ENCODE measurements around the gene KHNYN.

DNA sequence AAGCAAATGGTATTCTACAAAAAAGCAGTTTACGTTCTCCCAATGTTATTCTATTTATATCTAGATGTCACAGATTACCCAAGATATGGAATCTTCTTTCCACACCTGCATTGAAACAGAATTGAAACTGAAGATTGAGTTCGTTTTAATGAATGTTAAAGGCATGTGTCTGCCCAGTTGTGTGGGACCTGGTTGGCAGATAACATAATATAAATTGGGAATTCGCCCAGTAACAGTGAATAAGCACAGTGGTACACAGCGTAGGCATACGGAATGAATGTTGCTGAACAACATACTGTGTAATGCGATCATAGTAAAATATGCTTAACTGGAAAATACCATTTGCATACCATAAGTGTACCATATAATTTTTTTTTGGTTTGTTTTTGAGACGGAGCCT, 4.3 kb downstream of the KHNYN start:
- TF ChIP-seq EZH2 (IDR thresholded peaks at IDR 0.05; ENCODE audit: insufficient read depth, poor library complexity, severe bottlenecking) (no peak), EZH2phosphoT487 (IDR thresholded peaks at IDR 0.05; ENCODE audit: insufficient read depth, low read depth) (no peak)

All from GM23248 (cell line).